Inflammatory macrophage (primary cell): ENCODE results near the gene DSCAM.

ENCODE experiments used
- DNase-seq, 2 donors: peaks; one replicate each; pipeline ENCODE4 v3.0.0-alpha.2; 2020 to 2022

The DSCAM gene

GRCh38 chr21:40835184-40835694 is 11.7 kb downstream of the DSCAM start:
- peak; percentile 7 to 28 for DNase-seq

DNA sequence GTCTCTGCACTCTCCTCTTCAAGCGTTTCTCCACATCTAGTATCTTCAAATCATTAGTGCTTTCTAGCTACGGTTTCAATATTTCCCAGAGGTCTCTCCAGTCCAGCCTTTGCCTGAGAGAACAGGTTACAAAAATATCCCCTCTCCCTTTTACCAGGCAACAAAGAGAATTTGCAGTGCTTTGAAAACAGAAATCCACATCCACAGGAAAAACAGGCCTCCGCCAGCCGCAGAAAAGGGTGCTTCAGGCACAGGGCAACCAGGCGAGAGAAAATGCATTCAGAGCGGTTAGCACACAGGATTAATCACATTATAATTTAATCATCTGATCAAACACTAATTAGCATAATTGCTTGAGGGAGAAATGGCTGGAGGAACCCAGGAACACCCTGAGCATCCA is 13.8 kb downstream of the DSCAM start:
- DNase-seq: no peak

GRCh38 chr21:40832316-40832715 is 14.6 kb downstream of the DSCAM start:
- no peak for DNase-seq

- DNase-seq: no peak
Observed at GRCh38 chr21:40830836-40831235, 16.1 kb downstream of the DSCAM start.

- no peak for DNase-seq
Observed at GRCh38 chr21:40829791-40830190, 17.2 kb downstream of the DSCAM start.

DNA sequence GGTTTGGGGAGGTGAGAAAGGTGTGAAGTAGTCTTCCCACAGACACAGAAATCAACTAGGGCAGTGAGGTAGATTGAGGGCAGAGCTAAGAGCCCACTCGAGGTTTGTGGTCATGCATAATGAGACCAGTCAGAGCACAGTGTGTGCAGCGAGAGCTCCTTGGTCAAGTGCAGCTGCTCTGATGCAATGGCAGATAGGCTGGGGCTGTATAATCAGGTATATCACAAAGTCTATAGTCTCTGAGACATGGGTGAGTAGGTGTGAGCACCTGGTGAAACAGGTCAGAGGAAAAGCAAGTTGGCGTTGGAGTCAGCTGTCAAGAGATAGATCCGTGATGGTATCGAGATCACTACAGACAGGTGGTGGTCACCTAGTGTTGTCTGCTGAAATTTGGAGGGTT is 17.6 kb downstream of the DSCAM start:
- no peak for DNase-seq

DNA sequence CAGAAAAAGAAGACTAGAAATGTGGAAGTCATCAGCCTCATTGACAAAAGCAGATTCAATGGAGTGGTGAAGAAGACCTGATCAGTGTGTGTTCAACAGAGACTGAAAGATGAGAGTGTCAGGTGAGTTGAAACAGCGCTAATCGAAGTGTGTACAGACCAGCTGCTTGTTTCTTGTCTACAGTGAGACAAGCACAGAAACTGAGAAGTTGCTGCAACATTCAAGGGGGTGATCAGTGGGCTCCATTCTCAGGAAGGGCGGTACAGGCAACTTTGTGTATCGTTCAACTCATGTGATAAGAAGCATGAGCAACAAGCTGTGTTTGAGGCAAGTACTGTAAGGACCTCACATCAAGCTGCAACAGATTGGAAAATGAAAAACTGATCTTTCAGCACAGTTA is 19.4 kb downstream of the DSCAM start:
- no peak for DNase-seq

- DNase-seq: no peak
Observed at GRCh38 chr21:40819071-40819900, 27.7 kb downstream of the DSCAM start.

DNA sequence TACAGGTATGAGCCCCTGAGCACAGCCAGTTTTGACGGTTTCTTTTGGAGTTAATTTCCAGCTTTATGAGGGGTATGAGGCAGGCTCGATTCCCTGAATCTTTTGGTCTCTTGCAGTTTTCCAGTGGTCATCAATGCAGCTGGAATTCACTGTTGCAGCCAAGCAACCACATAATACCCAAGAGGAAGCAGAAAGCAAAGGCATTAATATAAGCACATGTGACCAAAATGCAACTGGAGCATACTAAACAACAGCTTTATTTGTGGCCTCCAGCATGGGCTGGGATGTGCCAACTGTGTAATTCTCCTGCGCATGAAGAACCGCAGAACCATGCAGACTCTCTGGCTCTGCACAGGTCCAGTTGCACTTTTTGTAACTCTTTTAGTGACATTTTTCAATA is 33.0 kb downstream of the DSCAM start:
- DNase-seq: no peak

GRCh38 chr21:40809673-40810197 is 37.2 kb downstream of the DSCAM start:
- DNase-seq: no peak

DNA sequence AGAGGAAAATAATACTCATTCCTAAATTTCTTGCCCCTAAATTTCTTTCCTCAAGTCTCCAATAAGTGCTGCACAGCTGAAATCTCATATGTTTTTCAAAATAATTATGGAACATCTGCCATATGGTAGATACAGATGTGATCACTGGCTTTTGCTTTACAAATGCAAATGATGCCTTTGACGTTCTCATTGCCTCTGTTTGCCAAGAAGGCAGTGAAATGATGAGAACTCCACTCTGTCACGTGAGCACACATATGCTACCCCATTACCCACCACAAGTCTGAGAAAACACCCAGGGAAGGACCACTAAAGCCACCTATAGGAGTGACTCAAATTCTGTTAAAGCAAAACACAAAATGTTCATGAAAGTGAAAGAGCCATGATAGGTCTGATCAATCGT is 43.9 kb downstream of the DSCAM start:
- no peak for DNase-seq

GRCh38 chr21:40800126-40800525 is 46.8 kb downstream of the DSCAM start:
- DNase-seq: no peak

GRCh38 chr21:40797891-40798290 is 49.1 kb downstream of the DSCAM start:
- DNase-seq: no peak

GRCh38 chr21:40797410-40797809 is 49.5 kb downstream of the DSCAM start:
- DNase-seq: no peak

DNA sequence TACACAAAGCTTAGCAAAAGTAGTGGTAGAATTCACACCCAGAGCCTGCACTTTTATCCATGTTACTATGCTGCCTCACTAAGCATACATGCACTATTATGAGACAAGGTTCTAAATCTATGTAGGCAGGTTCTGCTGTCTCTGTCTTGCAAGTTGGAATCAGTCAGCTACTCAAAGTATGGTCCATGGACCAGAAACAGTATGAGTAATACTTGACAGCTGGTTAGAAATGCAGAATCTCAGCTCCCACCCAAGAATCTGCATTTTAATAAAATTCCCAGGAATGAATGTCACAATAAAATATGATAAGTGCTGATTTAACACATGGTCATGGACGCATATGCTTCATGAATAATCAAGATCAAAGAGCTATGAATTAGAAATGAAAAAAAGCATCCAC is 50.5 kb downstream of the DSCAM start:
- DNase-seq: no peak

- no peak for DNase-seq
Observed at GRCh38 chr21:40795313-40795712, 51.6 kb downstream of the DSCAM start.

- no peak for DNase-seq
Observed at GRCh38 chr21:40792691-40793456, 54.1 kb downstream of the DSCAM start.

GRCh38 chr21:40788635-40789034 is 58.3 kb downstream of the DSCAM start:
- DNase-seq: no peak

- DNase-seq: no peak
Observed at GRCh38 chr21:40783404-40783803, 63.6 kb downstream of the DSCAM start.

GRCh38 chr21:40770435-40771055 is 76.4 kb downstream of the DSCAM start:
- DNase-seq: no peak

GRCh38 chr21:40769231-40769630 is 77.7 kb downstream of the DSCAM start:
- no peak for DNase-seq

DNA sequence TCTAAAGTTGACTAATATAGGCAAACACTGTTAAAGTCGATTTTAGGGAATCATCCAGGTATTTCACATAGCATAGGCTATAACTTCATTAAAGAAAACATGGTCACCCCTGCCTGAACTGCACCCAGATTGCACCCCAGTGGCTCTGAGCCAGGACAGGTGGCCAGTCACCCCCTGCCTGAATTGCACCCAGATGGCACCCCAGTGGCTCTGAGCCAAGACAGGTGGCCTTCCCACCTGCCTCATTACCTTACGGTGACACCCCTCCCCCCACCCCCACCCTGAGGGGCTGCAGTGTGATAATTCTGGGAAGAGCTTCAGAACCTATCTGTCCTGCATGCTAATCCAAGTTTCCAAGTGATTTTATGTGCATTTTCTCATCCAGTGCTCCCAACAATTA is 78.9 kb downstream of the DSCAM start:
- DNase-seq: no peak

DNA sequence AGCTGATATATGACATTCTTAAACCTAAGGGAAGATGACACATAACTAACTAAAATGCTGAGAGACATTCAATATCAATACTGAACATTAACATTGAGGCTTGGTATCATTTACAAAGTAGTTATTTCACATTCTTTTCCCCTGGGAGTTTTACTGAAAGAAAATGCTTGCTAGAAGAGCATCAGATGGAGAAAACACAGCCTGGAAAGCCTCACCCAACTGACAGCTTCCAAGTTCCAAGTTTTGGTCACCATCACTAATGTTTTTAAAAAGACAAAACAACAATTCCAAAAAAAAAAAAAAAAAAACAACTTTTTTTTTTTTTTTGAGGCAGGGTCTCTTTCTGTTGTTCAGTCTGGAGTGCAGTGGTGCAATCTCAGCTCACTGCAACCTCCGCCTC is 80.6 kb downstream of the DSCAM start:
- no peak for DNase-seq
